ENCODE results near the gene SYTL3. TPM values are rescaled to one million over a fixed set of nuclear protein-coding genes. Genes with fewer than 3 reads are reported as not detected.

Gene SYTL3
- total and polyA plus RNA-seq, 2 of the 8 experiments (the other 6 are each of a cell fraction or from before 2014, with no cell fraction given), result 0.27 to 0.99 TPM

DNA sequence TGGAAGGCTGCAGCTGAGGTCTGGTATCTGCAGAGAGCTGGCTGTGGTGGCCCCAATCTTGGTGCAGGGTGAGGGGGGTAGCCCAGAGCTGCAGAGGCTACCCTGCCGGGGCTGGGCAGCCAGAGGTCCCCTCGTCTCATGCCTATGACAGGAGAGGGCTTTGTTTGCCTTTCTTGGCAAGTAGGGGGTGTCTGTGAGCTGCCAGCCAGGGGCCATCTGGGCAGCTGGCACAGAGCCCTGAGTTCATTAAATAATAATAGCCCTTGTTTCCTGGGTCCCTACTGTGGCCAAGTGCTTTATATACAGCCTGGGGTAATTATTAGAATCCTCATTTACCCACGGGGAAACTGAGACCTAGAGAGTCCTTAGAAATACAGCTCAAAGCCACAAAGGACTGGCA, 102.8 kb downstream of the SYTL3 start (continued):
- TF ChIP-seq, protein P1, sequence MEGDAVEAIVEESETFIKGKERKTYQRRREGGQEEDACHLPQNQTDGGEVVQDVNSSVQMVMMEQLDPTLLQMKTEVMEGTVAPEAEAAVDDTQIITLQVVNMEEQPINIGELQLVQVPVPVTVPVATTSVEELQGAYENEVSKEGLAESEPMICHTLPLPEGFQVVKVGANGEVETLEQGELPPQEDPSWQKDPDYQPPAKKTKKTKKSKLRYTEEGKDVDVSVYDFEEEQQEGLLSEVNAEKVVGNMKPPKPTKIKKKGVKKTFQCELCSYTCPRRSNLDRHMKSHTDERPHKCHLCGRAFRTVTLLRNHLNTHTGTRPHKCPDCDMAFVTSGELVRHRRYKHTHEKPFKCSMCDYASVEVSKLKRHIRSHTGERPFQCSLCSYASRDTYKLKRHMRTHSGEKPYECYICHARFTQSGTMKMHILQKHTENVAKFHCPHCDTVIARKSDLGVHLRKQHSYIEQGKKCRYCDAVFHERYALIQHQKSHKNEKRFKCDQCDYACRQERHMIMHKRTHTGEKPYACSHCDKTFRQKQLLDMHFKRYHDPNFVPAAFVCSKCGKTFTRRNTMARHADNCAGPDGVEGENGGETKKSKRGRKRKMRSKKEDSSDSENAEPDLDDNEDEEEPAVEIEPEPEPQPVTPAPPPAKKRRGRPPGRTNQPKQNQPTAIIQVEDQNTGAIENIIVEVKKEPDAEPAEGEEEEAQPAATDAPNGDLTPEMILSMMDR (IDR thresholded peaks at IDR 0.05; ENCODE audit: control extremely low read depth in 1 of 3, insufficient read depth in 1 of 3, low read depth in 1 of 3, low read length in 3 of 3), result peak; percentile 29 to 39 (median 30)
- TF ChIP-seq BCL11A (IDR thresholded peaks at IDR 0.05; ENCODE audit: low read depth in 2 of 2, low read length in 2 of 2) (no peak), KDM5A (IDR thresholded peaks at IDR 0.05; ENCODE audit: low read length) (no peak), HDAC2 (IDR thresholded peaks at IDR 0.05; ENCODE audit: borderline replicate concordance in 1 of 2, low read depth in 2 of 2, low read length in 2 of 2) (no peak), GABPA (IDR thresholded peaks at IDR 0.05; ENCODE audit: borderline replicate concordance, insufficient read depth, low read length) (no peak), CREB1 (IDR thresholded peaks at IDR 0.05) (peak; percentile 55)
- TF ChIP-seq, protein P2, sequence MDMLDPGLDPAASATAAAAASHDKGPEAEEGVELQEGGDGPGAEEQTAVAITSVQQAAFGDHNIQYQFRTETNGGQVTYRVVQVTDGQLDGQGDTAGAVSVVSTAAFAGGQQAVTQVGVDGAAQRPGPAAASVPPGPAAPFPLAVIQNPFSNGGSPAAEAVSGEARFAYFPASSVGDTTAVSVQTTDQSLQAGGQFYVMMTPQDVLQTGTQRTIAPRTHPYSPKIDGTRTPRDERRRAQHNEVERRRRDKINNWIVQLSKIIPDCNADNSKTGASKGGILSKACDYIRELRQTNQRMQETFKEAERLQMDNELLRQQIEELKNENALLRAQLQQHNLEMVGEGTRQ (IDR thresholded peaks at IDR 0.05; ENCODE audit: low read length), result no peak
